HFFc6 (cell line): Measurements from ENCODE around the gene KRT73. TPM values are rescaled to one million over a fixed set of nuclear protein-coding genes. Genes with fewer than 3 reads are reported as not detected.

Source experiments
- DNase-seq: peaks from one replicate; pipeline ENCODE4 v3.0.0-alpha.2; 2018
- H3K27ac Mint-ChIP-seq: 2 replicates; pipeline ENCODE4 v1.8.0; 2020; ENCODE audit warnings: mild to moderate bottlenecking, mixed read lengths
- H3K27me3 Mint-ChIP-seq: 2 replicates; pipeline ENCODE4 v1.8.0; 2021; ENCODE audit warnings: mild to moderate bottlenecking, moderate library complexity, mixed read lengths; ENCODE audit not compliant: insufficient read depth
- H3K36me3 Mint-ChIP-seq: 2 replicates; pipeline ENCODE4 v1.8.0; 2021; ENCODE audit warnings: low read depth, mixed read lengths
- H3K4me1 Mint-ChIP-seq: 2 replicates; pipeline ENCODE4 v1.8.0; 2020; ENCODE audit warnings: low read depth, mixed read lengths
- H3K4me3 Mint-ChIP-seq: 2 replicates; pipeline ENCODE4 v1.8.0; 2020; ENCODE audit warnings: mild to moderate bottlenecking, moderate library complexity, mixed read lengths
- H3K9me3 Mint-ChIP-seq: 2 replicates; pipeline ENCODE4 v1.8.0; 2020; ENCODE audit warnings: mild to moderate bottlenecking, mixed read lengths
- CTCF ChIP-seq: fragments of 200-600 bp; sonication (generic); IDR thresholded peaks from 2 replicates; pipeline ENCODE4 v1.5.0; 2021; ENCODE audit warnings: antibody characterized with exemption, mild to moderate bottlenecking
- total RNA-seq, 6 experiments: library from RNA; stranded (reverse); fragmentation: NEBNext Ultra II Directional; extraction: Animal tissue kit (Norgen Biotek cat#: 25700); gene quantifications; 2 replicates in 1 of 6; 3 replicates in 5 of 6; pipeline ENCODE4 v1.2.3, GENCODE V29; 2021

Gene KRT73
- total RNA-seq, 6 experiments from 2014 or later, result not detected

GRCh38 chr12:52608826-52609630 is 9.3 kb downstream of the KRT73 start:
- TF ChIP-seq CTCF, result no peak
- peaks cover 51% of the 10 kb centered on the region for H3K27me3 Mint-ChIP-seq

DNA sequence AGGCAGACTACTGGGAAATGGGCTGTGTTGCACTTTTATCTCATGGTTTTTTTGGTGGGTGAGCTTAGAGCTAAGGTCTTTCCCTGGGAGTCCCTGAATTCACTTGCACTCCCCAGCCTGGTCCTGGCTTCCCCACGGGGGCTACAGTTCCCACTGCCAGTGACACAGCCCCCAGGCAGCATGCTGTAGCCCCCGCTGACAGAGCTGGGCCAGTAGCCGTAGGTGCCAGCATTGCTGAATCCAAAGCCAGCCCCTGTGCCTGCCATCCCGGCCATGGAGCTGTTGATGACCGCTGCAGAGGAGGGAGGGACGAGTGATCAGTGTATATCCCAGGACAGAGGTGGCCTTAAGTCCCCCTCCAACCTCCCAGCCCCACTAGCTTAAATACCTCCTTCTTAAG is 10.2 kb downstream of the KRT73 start:
- no peak overlapping the region for H3K27ac Mint-ChIP-seq
- H3K27me3 Mint-ChIP-seq, result peaks cover 47% of the 10 kb centered on the region
- no peaks in the 10 kb centered on the region for H3K9me3 Mint-ChIP-seq
- H3K36me3 Mint-ChIP-seq, result no peaks in the 10 kb centered on the region
- no peak overlapping the region for H3K4me3 Mint-ChIP-seq
- DNase-seq, result no peak
- no peaks in the 10 kb centered on the region for H3K4me1 Mint-ChIP-seq
- TF ChIP-seq CTCF, result no peak

More at GRCh38 chr12:52608826-52609630, 9.3 kb downstream of the KRT73 start:
- Mint-ChIP-seq H3K4me1 (no peaks in the 10 kb centered on the region), H3K27ac (no peak overlapping the region), H3K9me3 (no peaks in the 10 kb centered on the region), H3K4me3 (no peak overlapping the region), H3K36me3 (no peaks in the 10 kb centered on the region)
- no peak for DNase-seq

DNA sequence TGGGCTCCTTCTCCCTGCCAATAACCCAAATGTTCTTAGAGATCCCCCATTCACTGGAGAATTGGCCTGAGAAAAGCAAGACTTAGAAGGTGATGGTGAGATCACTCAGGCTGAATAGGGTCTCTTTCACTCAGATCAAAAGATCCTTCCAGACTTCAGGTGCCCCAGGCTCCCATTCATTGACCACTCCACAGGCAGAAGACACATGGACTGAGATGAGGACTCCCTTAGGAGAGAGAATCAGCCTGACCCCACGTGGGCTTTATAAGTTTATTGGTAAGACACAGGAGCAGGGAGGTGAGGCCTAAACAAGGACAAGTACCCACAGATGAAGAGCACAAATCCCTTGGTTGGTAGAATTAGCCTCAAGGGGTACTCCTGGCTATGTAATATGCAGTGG is 11.0 kb downstream of the KRT73 start:
- Mint-ChIP-seq H3K4me3 (no peak overlapping the region), H3K27me3 (peaks cover 45% of the 10 kb centered on the region), H3K4me1 (no peaks in the 10 kb centered on the region), H3K36me3 (no peaks in the 10 kb centered on the region), H3K27ac (no peak overlapping the region), H3K9me3 (no peaks in the 10 kb centered on the region)
- DNase-seq, result no peak
- TF ChIP-seq CTCF, result no peak

DNA sequence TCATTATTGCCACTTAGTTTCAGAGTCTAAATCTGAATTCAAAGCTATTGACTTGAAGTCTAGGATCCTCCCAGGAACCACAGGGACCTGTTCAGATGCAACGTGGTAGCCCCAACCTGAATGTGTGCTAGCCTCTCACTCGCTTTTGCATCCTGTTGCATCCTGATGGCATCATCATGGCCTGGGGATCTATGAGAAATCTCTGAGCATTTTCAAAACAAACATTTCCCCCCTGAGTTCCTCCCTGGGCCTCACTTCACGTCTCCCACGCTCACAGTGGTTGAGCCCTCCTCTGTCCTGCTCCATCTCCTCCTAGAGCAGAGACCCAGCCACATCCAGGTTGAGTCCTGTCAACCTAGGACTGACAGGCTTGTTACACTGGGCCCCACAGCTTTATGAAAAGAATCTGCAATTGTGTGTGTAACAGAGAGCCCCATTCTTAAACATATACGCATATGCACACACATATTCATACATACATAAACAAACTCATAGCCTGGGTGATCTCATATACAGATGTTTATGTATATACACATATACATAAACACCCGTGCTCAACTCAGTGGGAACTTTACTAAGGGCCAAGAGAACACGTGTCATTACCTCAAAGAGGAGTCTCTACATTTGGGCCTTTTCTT is 11.7 kb downstream of the KRT73 start:
- TF ChIP-seq CTCF, result no peak
- H3K9me3 Mint-ChIP-seq, result no peaks in the 10 kb centered on the region
- no peaks in the 10 kb centered on the region for H3K36me3 Mint-ChIP-seq
- no peak for DNase-seq
- no peak overlapping the region for H3K27ac Mint-ChIP-seq
- no peaks in the 10 kb centered on the region for H3K4me1 Mint-ChIP-seq
- peaks cover 43% of the 10 kb centered on the region for H3K27me3 Mint-ChIP-seq
- H3K4me3 Mint-ChIP-seq, result no peak overlapping the region

DNA sequence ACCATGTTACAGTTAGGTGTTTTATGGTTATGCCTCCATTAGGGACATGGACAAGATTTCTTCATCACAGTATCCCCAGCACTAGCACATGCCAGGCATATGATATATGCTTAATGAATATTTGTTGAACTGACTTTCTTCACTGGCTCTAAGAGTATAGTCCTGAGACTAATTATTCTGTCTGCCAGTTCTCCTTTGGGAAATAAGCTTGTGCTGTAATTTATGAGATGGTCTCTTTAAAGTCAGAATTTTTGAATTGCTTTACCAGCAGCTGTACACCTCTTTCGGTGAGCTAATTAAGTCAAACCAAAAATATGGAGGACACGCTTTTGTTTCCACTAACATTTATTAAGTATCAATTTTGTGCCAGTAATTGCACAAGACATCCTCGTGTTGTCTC is 12.3 kb downstream of the KRT73 start:
- TF ChIP-seq CTCF, result no peak
- DNase-seq, result no peak
- peaks cover 43% of the 10 kb centered on the region for H3K27me3 Mint-ChIP-seq
- no peak overlapping the region for H3K4me3 Mint-ChIP-seq
- H3K9me3 Mint-ChIP-seq, result no peaks in the 10 kb centered on the region
- no peaks in the 10 kb centered on the region for H3K4me1 Mint-ChIP-seq
- no peaks in the 10 kb centered on the region for H3K36me3 Mint-ChIP-seq
- no peak overlapping the region for H3K27ac Mint-ChIP-seq
